OCI-LY7 (cell line): Measurements from ENCODE around the gene HLA-DMA. TPM values are rescaled to one million over a fixed set of nuclear protein-coding genes. Genes with fewer than 3 reads are reported as not detected.

Experiments
- BruUV-seq: library from RNA; stranded (reverse); fragments of 400-500 nt; replicated peaks from 2 replicates; lab custom pipeline; 2021; lab: Mats Ljungman, UMichigan
- CTCF ChIA-PET: fragments of 300-600 bp; sonication (Branson Sonifier 250); formaldehyde crosslinking; loops from one replicate; lab custom pipeline; 2022; ENCODE audit warnings: antibody characterized with exemption; ENCODE audit not compliant: unreplicated experiment; lab: Charles Lee
- POLR2A ChIA-PET: fragments of 300-600 bp; sonication (Branson Sonifier 250); formaldehyde crosslinking; loops from one replicate; lab custom pipeline; 2022; ENCODE audit warnings: antibody characterized with exemption; lab: Charles Lee
- DNase-seq: peaks from one replicate; pipeline ENCODE4 v3.0.0-alpha.2; 2015; ENCODE audit warnings: low spot score
- H2AFZ ChIP-seq: fragments of 200-600 bp; sonication (generic), shearing (Covaris generic); 2 replicates; pipeline ENCODE4 v1.6.1; 2014; ENCODE audit warnings: mild to moderate bottlenecking, antibody characterized with exemption, low read length, moderate library complexity
- H3K27ac ChIP-seq: fragments of 200-600 bp; sonication (generic); 2 replicates; pipeline ENCODE4 v1.5.1; 2014; ENCODE audit warnings: mixed run types, low read depth, mild to moderate bottlenecking, moderate library complexity, low read length, inconsistent platforms; ENCODE audit not compliant: poor library complexity, severe bottlenecking
- H3K36me3 ChIP-seq: fragments of 200-600 bp; sonication (generic); 2 replicates; pipeline ENCODE4 v1.6.1; 2014; ENCODE audit warnings: mild to moderate bottlenecking, antibody characterized with exemption, low read length, moderate library complexity, mixed read lengths; ENCODE audit not compliant: insufficient read depth
- H3K4me1 ChIP-seq: fragments of 200-600 bp; sonication (generic); 2 replicates; pipeline ENCODE4 v1.5.1; 2014; ENCODE audit warnings: mild to moderate bottlenecking, low read length; ENCODE audit not compliant: insufficient read depth, poor library complexity, severe bottlenecking
- H3K4me2 ChIP-seq: fragments of 200-600 bp; sonication (generic); 2 replicates; pipeline ENCODE4 v1.6.1; 2014; ENCODE audit warnings: mild to moderate bottlenecking, low read length
- H3K4me3 ChIP-seq: fragments of 200-600 bp; sonication (generic); 2 replicates; pipeline ENCODE4 v1.5.1; 2014; ENCODE audit warnings: mild to moderate bottlenecking, low read depth, low read length; ENCODE audit not compliant: poor library complexity, severe bottlenecking
- H3K79me2 ChIP-seq: fragments of 200-600 bp; sonication (generic); 2 replicates; pipeline ENCODE4 v1.6.1; 2016; ENCODE audit warnings: low read depth, mild to moderate bottlenecking, low read length, moderate library complexity, mixed read lengths; ENCODE audit not compliant: insufficient read depth
- H3K9me2 ChIP-seq: fragments of 200-600 bp; sonication (generic); 2 replicates; pipeline ENCODE4 v1.6.1; 2016; ENCODE audit warnings: mild to moderate bottlenecking, low read length, mixed read lengths; ENCODE audit not compliant: insufficient read depth
- H3K9me3 ChIP-seq: fragments of 200-600 bp; sonication (generic); 2 replicates; pipeline ENCODE4 v1.6.1; 2014; ENCODE audit warnings: mild to moderate bottlenecking, mixed run types, low read length, mixed read lengths
- H4K20me1 ChIP-seq: fragments of 200-600 bp; sonication (generic); 2 replicates; pipeline ENCODE4 v1.6.1; 2014; ENCODE audit warnings: mild to moderate bottlenecking, antibody characterized with exemption, low read length, moderate library complexity, mixed read lengths; ENCODE audit not compliant: insufficient read depth
- EZH2phosphoT487 ChIP-seq: fragments of 200-600 bp; sonication (generic); IDR thresholded peaks from 2 replicates; pipeline ENCODE4 v1.6.1; 2018; ENCODE audit warnings: low read depth, borderline replicate concordance, mild to moderate bottlenecking, mixed run types, antibody characterized with exemption, low read length, moderate library complexity, mixed read lengths
- intact Hi-C: fragments of 100-400 bp; cut with micrococcal nuclease; formaldehyde crosslinking; loops from one replicate; pipeline ENCODE4 v1.10.0; 2022; ENCODE audit not compliant: unreplicated experiment
- total RNA-seq, 2 experiments: library from RNA; depleted of rRNA in 1 of 2; stranded (reverse); fragments of >200 nt in 1 of 2; shearing (Covaris generic) in 1 of 2; gene quantifications; 2 replicates each; pipeline ENCODE4 v1.2.3, GENCODE V29; 2014 to 2022
- TF ChIP-seq, protein P1 (sequence below): fragments of 200-600 bp; sonication (generic); conservative IDR thresholded peaks from 2 replicates; pipeline ENCODE4 v1.5.1; 2014; ENCODE audit warnings: mild to moderate bottlenecking, antibody characterized with exemption, low read length, moderate library complexity, mixed read lengths

The HLA-DMA gene
- total RNA-seq, 2 experiments from 2014 or later, result 140 to 207 TPM

- H3K36me3 ChIP-seq, result peaks cover 51% of the 10 kb centered on the region
- intact Hi-C loops, result loop anchor here (1.0 kb wide), 2 partner anchors 11 to 15 kb away; no protein-coding TSS in a partner anchor
- H3K4me1 ChIP-seq, result peaks cover 37% of the 10 kb centered on the region
- H2AFZ ChIP-seq, result no peak overlapping the region
- peak overlapping the region; percentile 34 for H3K27ac ChIP-seq
- TF ChIP-seq EZH2phosphoT487, result no peak
- TF ChIP-seq, protein P1, sequence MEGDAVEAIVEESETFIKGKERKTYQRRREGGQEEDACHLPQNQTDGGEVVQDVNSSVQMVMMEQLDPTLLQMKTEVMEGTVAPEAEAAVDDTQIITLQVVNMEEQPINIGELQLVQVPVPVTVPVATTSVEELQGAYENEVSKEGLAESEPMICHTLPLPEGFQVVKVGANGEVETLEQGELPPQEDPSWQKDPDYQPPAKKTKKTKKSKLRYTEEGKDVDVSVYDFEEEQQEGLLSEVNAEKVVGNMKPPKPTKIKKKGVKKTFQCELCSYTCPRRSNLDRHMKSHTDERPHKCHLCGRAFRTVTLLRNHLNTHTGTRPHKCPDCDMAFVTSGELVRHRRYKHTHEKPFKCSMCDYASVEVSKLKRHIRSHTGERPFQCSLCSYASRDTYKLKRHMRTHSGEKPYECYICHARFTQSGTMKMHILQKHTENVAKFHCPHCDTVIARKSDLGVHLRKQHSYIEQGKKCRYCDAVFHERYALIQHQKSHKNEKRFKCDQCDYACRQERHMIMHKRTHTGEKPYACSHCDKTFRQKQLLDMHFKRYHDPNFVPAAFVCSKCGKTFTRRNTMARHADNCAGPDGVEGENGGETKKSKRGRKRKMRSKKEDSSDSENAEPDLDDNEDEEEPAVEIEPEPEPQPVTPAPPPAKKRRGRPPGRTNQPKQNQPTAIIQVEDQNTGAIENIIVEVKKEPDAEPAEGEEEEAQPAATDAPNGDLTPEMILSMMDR, result peak; percentile 99
- ChIA-PET POLR2A (interaction anchor here (0.9 to 1.7 kb wide), 8 partner anchors 9 to 39 kb away, joined by 3 to 9 read pairs (median 5); partner anchors contain the start of gene HLA-DMA), CTCF (interaction anchor here (0.6 to 1.8 kb wide), 10 partner anchors 10 to 96 kb away, joined by 3 to 12 read pairs (median 6); partner anchors contain the start of genes BRD2, HLA-DMA and TAP2)
- H3K4me2 ChIP-seq, result 0 out of 2 replicates have a peak overlapping the region, but pooled peaks have one; percentile 10
- peaks cover 17% of the 10 kb centered on the region for H3K79me2 ChIP-seq
- no peak overlapping the region for H3K4me3 ChIP-seq
- H3K9me3 ChIP-seq, result no peaks in the 10 kb centered on the region
- no peaks in the 10 kb centered on the region for H4K20me1 ChIP-seq
- no peaks in the 10 kb centered on the region for H3K9me2 ChIP-seq
- peak; percentile 77 for DNase-seq
- no TSS peak for BruUV-seq
These were observed 19.2 kb downstream of the HLA-DMA start for GRCh38 chr6:32933661-32934085.

DNA sequence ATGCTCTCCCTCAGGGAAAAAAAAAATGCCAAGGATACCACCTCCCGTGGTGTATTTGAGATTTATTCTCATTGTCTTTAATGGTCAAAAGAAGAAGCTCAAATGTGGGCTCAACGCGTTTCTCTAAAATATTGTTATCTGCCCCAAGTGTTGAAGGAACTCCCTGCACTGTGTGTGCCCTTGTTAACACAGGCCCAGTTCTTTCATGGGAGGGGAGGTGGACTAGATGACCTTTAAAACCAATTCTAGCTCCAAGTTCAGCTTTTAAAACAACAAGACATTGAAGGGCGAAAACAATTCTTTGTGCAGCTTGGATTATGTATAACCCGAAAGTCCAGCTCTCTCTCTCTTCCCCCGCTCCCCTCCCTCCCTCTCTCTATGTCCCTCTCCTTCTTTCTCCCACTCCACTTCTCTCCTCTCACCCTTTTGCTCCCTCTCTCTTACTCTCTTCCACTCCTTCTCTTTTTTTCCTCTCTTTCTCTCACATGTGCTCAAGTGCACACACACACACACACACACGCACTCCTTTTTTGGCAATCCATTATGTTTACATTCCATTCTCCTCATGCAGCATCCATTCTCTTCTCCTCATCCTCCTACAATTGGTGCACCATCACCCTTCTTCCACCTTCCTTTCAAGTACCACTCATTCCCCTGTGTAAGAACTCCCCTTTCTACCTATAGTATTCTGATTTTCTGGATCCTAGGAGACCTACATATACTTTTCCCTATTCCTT lies 20.6 kb downstream of the HLA-DMA start:
- no peak overlapping the region for H3K4me3 ChIP-seq
- H3K27ac ChIP-seq, result no peak overlapping the region
- H3K79me2 ChIP-seq, result 0 out of 2 replicates have a peak, but pooled peaks cover 4% of the 10 kb centered on the region
- H3K9me2 ChIP-seq, result no peaks in the 10 kb centered on the region
- no peaks in the 10 kb centered on the region for H4K20me1 ChIP-seq
- TF ChIP-seq, protein P1, result no peak
- TF ChIP-seq EZH2phosphoT487, result no peak
- ChIA-PET CTCF (interaction anchor here (1.2 to 1.8 kb wide), 3 partner anchors 16 to 23 kb away, joined by 3 to 6 read pairs (median 4); no protein-coding TSS in a partner anchor), POLR2A (interaction anchor here (0.6 to 0.9 kb wide), 2 partner anchors 39 to 52 kb away, joined by 3 read pairs; no protein-coding TSS in a partner anchor)
- H3K4me2 ChIP-seq, result no peak overlapping the region
- no TSS peak for BruUV-seq
- H3K36me3 ChIP-seq, result peaks cover 38% of the 10 kb centered on the region
- no peak for DNase-seq
- intact Hi-C loops, result no loop called here
- no peak overlapping the region for H2AFZ ChIP-seq
- H3K9me3 ChIP-seq, result no peaks in the 10 kb centered on the region
- peaks cover 29% of the 10 kb centered on the region for H3K4me1 ChIP-seq

DNA sequence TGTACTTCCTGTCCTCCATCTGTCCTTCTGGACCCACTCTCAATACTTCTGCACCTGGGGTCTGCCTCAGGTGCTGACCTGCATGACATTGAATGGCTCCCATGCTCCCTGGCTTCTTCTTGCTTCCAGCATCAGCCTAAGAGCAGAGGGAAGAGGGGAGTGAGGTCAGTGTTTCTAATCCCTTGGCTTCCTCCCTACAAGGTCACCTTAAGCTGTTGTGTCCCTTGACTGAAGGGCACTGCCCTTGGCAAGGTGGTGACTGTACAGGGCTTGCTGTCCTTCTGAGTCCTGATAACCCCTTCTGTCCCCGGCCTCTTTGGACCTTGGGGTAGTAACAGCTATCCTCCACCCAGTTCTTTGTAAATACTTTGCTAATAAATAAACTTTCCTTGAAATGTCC lies 21.7 kb downstream of the HLA-DMA start:
- no peaks in the 10 kb centered on the region for H3K9me3 ChIP-seq
- BruUV-seq, result no TSS peak
- no peak overlapping the region for H3K4me3 ChIP-seq
- no peaks in the 10 kb centered on the region for H4K20me1 ChIP-seq
- intact Hi-C loops, result no loop called here
- H3K9me2 ChIP-seq, result no peaks in the 10 kb centered on the region
- H3K79me2 ChIP-seq, result no peaks in the 10 kb centered on the region
- peaks cover 24% of the 10 kb centered on the region for H3K4me1 ChIP-seq
- H3K4me2 ChIP-seq, result no peak overlapping the region
- TF ChIP-seq, protein P1, result no peak
- TF ChIP-seq EZH2phosphoT487, result no peak
- POLR2A ChIA-PET, result interaction anchor here (1.1 kb wide), 1 partner anchor 9 kb away, joined by 3 read pairs; no protein-coding TSS in a partner anchor
- no peak overlapping the region for H2AFZ ChIP-seq
- DNase-seq, result no peak
- CTCF ChIA-PET, result no interaction called here
- peaks cover 27% of the 10 kb centered on the region for H3K36me3 ChIP-seq
- no peak overlapping the region for H3K27ac ChIP-seq
